MM.1S (cell line): ENCODE data around the gene GJD4.

ENCODE experiments used
- EZH2 ChIP-seq: fragments of 300-600 bp; sonication (generic); optimal IDR thresholded peaks from 2 replicates; pipeline ENCODE3; 2017; ENCODE audit warnings: low read depth, mild to moderate bottlenecking, antibody characterized with exemption, low read length, mixed read lengths
- EZH2phosphoT487 ChIP-seq: fragments of 300-600 bp; sonication (generic); IDR thresholded peaks from 2 replicates; pipeline ENCODE4 v1.6.1; 2018; ENCODE audit warnings: antibody characterized with exemption, low read length
- TF ChIP-seq, protein P1 (sequence below): fragments of 300-600 bp; sonication (generic); IDR thresholded peaks from 2 replicates; pipeline ENCODE4 v1.5.1; 2016; ENCODE audit warnings: antibody characterized with exemption, low read length, mixed read lengths

- TF ChIP-seq, protein P1, sequence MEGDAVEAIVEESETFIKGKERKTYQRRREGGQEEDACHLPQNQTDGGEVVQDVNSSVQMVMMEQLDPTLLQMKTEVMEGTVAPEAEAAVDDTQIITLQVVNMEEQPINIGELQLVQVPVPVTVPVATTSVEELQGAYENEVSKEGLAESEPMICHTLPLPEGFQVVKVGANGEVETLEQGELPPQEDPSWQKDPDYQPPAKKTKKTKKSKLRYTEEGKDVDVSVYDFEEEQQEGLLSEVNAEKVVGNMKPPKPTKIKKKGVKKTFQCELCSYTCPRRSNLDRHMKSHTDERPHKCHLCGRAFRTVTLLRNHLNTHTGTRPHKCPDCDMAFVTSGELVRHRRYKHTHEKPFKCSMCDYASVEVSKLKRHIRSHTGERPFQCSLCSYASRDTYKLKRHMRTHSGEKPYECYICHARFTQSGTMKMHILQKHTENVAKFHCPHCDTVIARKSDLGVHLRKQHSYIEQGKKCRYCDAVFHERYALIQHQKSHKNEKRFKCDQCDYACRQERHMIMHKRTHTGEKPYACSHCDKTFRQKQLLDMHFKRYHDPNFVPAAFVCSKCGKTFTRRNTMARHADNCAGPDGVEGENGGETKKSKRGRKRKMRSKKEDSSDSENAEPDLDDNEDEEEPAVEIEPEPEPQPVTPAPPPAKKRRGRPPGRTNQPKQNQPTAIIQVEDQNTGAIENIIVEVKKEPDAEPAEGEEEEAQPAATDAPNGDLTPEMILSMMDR, result no peak
- TF ChIP-seq EZH2 (no peak), EZH2phosphoT487 (no peak)
Observed at GRCh38 chr10:35638101-35638500, 33.0 kb downstream of the GJD4 start.
